GM10248 (cell line): ENCODE measurements around the gene CCDC157.

Experiments used
- CTCF ChIA-PET: fragments of 300-600 bp; sonication (Branson Sonifier 250); formaldehyde crosslinking; extraction: SDS; loops from one replicate; lab custom pipeline; 2021; ENCODE audit warnings: antibody characterized with exemption; lab: Yijun Ruan, JAX
- POLR2A ChIA-PET: fragments of 350-650 bp; sonication (Branson Sonifier 250); formaldehyde crosslinking; extraction: SDS; loops from one replicate; lab custom pipeline; 2020; ENCODE audit warnings: antibody characterized with exemption; lab: Yijun Ruan, JAX
- DNase-seq: peaks from one replicate; pipeline ENCODE4 v3.0.0; 2012; ENCODE audit errors: extremely low spot score
- CTCF ChIP-seq: IDR thresholded peaks from 2 replicates; pipeline ENCODE4 v1.5.1; 2012; ENCODE audit warnings: mild to moderate bottlenecking, low read depth; ENCODE audit errors: extremely low read depth, missing control alignments, control extremely low read depth

CCDC157 gene

GRCh38 chr22:30386960-30387827, 30.4 kb downstream of the CCDC157 start, which contains the start of gene RNF215:
RNF215 (minus strand) TSS chr22:30387411; CDS start chr22:30387313, 98 bp downstream.
- ChIA-PET POLR2A (interaction anchor here (0.7 kb wide), 1 partner anchor 99 kb away, joined by 3 read pairs; no protein-coding TSS in a partner anchor), CTCF (interaction anchor here (0.6 to 14.0 kb wide), 40 partner anchors 8 to 279 kb away, joined by 3 to 307 read pairs (median 4); partner anchors contain the start of genes CASTOR1, CCDC157, SEC14L2 and SF3A1)
- peak; percentile 96 for DNase-seq
- TF ChIP-seq CTCF = peak; percentile 93

- peak; percentile 93 for TF ChIP-seq CTCF
- peak; percentile 84 for DNase-seq
- POLR2A ChIA-PET = no interaction called here
- CTCF ChIA-PET = interaction anchor here (0.9 to 14.0 kb wide), 30 partner anchors 8 to 364 kb away, joined by 3 to 307 read pairs (median 4); partner anchors contain the start of genes CASTOR1 and MTFP1
Observed at GRCh38 chr22:30390974-30391691, 34.3 kb downstream of the CCDC157 start.

GRCh38 chr22:30392661-30393321, 36.0 kb downstream of the CCDC157 start:
- CTCF ChIA-PET = interaction anchor here (0.7 to 14.0 kb wide), 11 partner anchors 10 to 137 kb away, joined by 3 to 307 read pairs (median 22); partner anchors contain the start of genes CASTOR1 and MTFP1
- no peak for TF ChIP-seq CTCF
- DNase-seq = peak; percentile 62
- POLR2A ChIA-PET = no interaction called here

- TF ChIP-seq CTCF = no peak
- DNase-seq = no peak
- ChIA-PET POLR2A (no interaction called here), CTCF (interaction anchor here (2.7 to 5.8 kb wide), 4 partner anchors 12 to 105 kb away, joined by 6 to 42 read pairs (median 28); partner anchors contain the start of gene CASTOR1)
Observed at GRCh38 chr22:30393322-30393680, 36.5 kb downstream of the CCDC157 start.

GRCh38 chr22:30393885-30394284, 37.1 kb downstream of the CCDC157 start:
- CTCF ChIA-PET = interaction anchor here (1.4 to 5.8 kb wide), 4 partner anchors 11 to 131 kb away, joined by 3 to 42 read pairs (median 14); partner anchors contain the start of gene CASTOR1
- DNase-seq = no peak
- TF ChIP-seq CTCF = no peak
- POLR2A ChIA-PET = interaction anchor here (0.6 kb wide), 1 partner anchor 25 kb away, joined by 3 read pairs; no protein-coding TSS in a partner anchor
